HG03565 (cell line): ENCODE measurements around the gene TMEM131L.

Experiments
- ATAC-seq: cut with Tn5 transposase; IDR thresholded peaks from one replicate; pipeline ENCODE4 v1.9.1; 2021; ENCODE audit warnings: mild to moderate bottlenecking, moderate library complexity; ENCODE audit not compliant: unreplicated experiment

TMEM131L gene

DNA sequence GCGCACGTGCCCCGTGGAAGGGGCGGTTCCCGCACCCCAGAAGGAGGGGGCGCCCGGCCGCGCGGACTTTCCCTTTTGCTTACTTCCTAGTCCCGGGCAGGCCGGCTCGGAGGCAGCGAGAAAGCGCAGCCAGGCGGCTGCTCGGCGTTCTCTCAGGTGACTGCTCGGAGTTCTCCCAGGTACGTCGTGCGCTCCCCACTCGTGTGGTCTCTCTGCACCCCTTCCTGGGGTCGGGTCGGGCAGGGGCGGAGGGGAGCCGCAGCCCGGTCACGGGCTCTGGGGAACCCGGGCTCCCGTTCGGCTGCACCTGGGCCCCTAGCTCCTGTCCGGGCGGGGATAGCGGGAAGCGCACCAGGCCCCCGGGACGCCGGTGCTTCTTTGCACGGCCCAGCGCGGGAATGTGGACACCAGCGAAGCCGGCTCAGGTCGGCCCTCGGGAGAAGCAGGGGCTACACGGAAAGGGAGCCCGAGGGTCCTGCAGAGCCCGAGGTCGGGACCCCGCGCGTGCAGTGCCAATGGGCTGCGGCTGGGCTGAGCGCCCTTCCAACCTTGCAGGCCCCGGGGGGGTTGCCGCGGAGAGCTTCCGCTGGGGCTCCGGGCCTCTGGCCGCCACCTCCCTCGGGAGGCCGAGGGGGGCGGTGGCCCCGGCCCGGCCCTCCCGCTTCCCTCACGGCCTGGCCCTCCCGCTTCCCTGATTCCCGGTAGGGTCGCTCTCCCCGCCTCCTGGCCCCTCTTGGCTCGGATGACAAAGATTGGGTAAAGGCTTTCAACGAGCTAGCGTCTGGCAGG, 218.2 kb downstream of the TMEM131L start, which contains the start of gene TLR2:
TLR2 (plus strand) TSS at position 99 of the 789 bp plus-strand sequence. CDS start 18,628 bp downstream, outside the sequence.
- ATAC-seq, result peak; percentile 82

- ATAC-seq, result no peak
Measured at GRCh38 chr4:153684971-153685371, 218.8 kb downstream of the TMEM131L start.
